Nephron (organoid): ENCODE results near the gene COL13A1.

Source experiments
- H3K27ac Mint-ChIP-seq, 3 experiments: 2 replicates each; pipeline ENCODE4 v1.8.0; 2020; ENCODE audit warnings: mixed read lengths in 3 of 3, mild to moderate bottlenecking in 2 of 3, moderate library complexity in 1 of 3
- H3K27me3 Mint-ChIP-seq: 2 replicates; pipeline ENCODE4 v1.8.0; 2021; ENCODE audit warnings: low read depth, mild to moderate bottlenecking, moderate library complexity, mixed read lengths
- H3K36me3 Mint-ChIP-seq: 2 replicates; pipeline ENCODE4 v1.8.0; 2020; ENCODE audit warnings: low read depth, mixed read lengths
- H3K4me1 Mint-ChIP-seq: 2 replicates; pipeline ENCODE4 v1.8.0; 2020; ENCODE audit warnings: mixed read lengths
- H3K4me3 Mint-ChIP-seq, 3 experiments: 2 replicates each; pipeline ENCODE4 v1.8.0; 2020; ENCODE audit warnings: mild to moderate bottlenecking in 3 of 3, mixed read lengths in 3 of 3, moderate library complexity in 2 of 3
- H3K9me3 Mint-ChIP-seq: 2 replicates; pipeline ENCODE4 v1.8.0; 2020; ENCODE audit warnings: mixed read lengths
- TF ChIP-seq, protein P1 (sequence below), 3 experiments: fragments of 200-600 bp; sonication (generic); IDR thresholded peaks; one replicate each; pipeline ENCODE4 v1.5.0; 2021; ENCODE audit warnings: antibody characterized with exemption in 3 of 3; ENCODE audit not compliant: unreplicated experiment in 3 of 3

The COL13A1 gene

DNA sequence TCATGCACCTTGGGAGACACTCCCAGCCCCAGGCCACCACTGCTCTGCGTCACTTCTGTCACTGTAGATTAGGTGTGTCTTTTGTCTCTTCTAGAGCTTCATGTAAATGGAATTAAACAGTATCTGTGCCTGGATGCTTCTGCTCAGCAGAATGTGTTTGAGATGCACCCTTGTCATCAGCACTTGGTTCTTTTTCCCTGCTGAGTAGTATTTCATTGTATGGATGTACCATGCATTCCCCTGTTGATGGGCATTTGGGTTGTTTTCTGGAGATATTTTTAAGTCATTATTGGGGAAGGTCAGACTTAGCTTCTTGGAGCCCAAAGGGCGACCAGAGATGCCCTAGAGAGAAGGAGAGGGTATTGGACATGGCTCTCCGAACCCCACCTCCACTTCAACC, 126.6 kb downstream of the COL13A1 start:
- TF ChIP-seq, protein P1, sequence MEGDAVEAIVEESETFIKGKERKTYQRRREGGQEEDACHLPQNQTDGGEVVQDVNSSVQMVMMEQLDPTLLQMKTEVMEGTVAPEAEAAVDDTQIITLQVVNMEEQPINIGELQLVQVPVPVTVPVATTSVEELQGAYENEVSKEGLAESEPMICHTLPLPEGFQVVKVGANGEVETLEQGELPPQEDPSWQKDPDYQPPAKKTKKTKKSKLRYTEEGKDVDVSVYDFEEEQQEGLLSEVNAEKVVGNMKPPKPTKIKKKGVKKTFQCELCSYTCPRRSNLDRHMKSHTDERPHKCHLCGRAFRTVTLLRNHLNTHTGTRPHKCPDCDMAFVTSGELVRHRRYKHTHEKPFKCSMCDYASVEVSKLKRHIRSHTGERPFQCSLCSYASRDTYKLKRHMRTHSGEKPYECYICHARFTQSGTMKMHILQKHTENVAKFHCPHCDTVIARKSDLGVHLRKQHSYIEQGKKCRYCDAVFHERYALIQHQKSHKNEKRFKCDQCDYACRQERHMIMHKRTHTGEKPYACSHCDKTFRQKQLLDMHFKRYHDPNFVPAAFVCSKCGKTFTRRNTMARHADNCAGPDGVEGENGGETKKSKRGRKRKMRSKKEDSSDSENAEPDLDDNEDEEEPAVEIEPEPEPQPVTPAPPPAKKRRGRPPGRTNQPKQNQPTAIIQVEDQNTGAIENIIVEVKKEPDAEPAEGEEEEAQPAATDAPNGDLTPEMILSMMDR (IDR thresholded peaks at IDR 0.05; ENCODE audit: unreplicated experiment in 3 of 3) = no peak
- Mint-ChIP-seq H3K9me3 (no peaks in the 10 kb centered on the region), H3K27ac (no peak overlapping the region), H3K36me3 (peaks cover 8% of the 10 kb centered on the region), H3K4me3 (no peak overlapping the region), H3K4me1 (no peaks in the 10 kb centered on the region), H3K27me3 (peaks cover 4% of the 10 kb centered on the region)

DNA sequence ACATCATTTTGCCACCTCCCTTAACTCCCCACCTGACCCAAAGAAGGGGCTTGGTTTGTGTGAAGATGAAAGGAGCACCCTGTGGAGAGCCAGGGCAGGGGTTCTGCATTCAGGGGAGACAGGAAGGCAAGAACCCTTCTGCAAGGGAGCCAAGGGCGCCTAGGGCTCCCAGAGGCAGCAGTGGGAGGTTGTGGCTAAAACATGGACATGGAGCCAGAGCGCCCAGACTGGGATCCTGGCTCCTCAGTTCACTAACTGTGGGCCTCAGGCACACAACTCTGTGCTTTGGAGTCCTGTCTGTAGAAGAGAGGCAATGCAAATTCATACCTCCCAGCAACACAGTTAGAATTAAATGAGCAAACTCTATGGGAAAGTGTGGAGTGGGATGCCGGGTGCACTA, 127.9 kb downstream of the COL13A1 start:
- Mint-ChIP-seq H3K27me3 (peaks cover 4% of the 10 kb centered on the region), H3K4me1 (no peaks in the 10 kb centered on the region), H3K36me3 (peaks cover 8% of the 10 kb centered on the region), H3K4me3 (no peak overlapping the region), H3K27ac (no peak overlapping the region), H3K9me3 (no peaks in the 10 kb centered on the region)
- TF ChIP-seq, protein P1 (IDR thresholded peaks at IDR 0.05; ENCODE audit: unreplicated experiment in 3 of 3) = no peak

DNA sequence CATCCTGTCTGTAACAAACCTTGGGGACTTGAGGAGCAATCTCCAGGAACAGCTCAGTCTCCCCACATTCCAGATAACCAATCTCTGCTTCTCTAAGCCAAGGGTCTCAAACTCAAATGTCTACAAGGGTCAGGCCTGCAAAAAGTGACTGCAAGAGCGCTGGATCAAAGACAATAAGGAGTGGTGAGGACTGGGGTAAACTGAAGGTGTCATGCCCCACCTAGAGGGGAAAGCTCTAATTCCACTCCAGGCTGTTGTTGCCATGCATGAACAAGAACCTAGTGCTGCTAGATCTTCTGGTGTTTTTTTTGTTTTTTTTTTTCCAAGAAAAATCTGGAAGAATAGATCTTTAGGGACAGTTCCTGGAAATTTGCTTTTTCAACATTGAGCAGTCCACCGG, 133.1 kb downstream of the COL13A1 start:
- TF ChIP-seq, protein P1 (IDR thresholded peaks at IDR 0.05; ENCODE audit: unreplicated experiment in 3 of 3) = no peak
- H3K27ac Mint-ChIP-seq = no peak overlapping the region
- no peak overlapping the region for H3K4me3 Mint-ChIP-seq
- H3K9me3 Mint-ChIP-seq = no peaks in the 10 kb centered on the region
- H3K36me3 Mint-ChIP-seq = no peaks in the 10 kb centered on the region
- H3K27me3 Mint-ChIP-seq = no peaks in the 10 kb centered on the region
- H3K4me1 Mint-ChIP-seq = no peaks in the 10 kb centered on the region

DNA sequence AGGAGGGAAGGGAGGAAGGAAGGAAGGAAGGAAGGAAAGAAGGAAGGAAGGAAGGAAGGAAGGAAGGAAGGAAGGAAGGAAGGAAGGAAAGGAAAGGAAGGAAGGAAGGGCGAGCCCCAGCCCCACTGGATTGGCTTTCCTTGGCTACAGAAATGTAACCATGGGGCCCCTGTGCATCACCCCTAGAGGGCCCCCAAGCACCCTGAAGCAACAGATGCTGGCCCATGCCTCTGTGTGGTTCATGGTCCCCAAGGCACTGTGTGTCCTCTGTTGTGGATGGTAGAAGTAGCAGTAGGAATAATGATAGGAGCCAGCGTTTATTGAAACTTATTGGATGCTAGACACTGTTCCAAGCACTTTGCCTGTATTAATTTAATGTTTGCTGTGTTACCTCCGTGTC, 134.4 kb downstream of the COL13A1 start:
- Mint-ChIP-seq H3K27me3 (no peaks in the 10 kb centered on the region), H3K27ac (no peak overlapping the region), H3K9me3 (peaks cover 4% of the 10 kb centered on the region), H3K4me1 (no peaks in the 10 kb centered on the region), H3K4me3 (no peak overlapping the region), H3K36me3 (peaks cover 5% of the 10 kb centered on the region)
- TF ChIP-seq, protein P1 (IDR thresholded peaks at IDR 0.05; ENCODE audit: unreplicated experiment in 3 of 3) = no peak

DNA sequence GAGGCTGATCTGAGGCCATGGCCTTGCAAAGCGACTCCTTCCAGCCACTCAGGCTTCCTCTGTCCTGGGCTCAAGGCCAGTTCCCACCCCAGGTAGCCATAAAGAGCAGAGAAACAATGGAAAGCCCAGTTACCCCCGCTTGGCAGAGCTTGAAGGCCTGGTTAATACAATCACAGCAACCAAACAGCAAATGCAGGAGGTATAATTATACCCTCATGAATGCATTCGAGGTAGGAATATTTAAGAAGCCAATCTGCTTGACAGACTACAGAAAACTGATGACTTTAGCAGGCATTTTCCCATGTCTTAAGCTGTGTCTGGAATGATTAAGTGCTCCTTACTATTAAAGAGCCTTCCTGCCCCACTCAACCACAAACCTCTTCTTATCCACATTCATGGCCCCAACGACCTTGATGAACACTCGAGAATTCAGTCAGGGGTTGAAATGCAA, 136.9 kb downstream of the COL13A1 start:
- H3K4me1 Mint-ChIP-seq = no peaks in the 10 kb centered on the region
- peaks cover 9% of the 10 kb centered on the region for H3K27me3 Mint-ChIP-seq
- no peak overlapping the region for H3K4me3 Mint-ChIP-seq
- peaks cover 4% of the 10 kb centered on the region for H3K9me3 Mint-ChIP-seq
- TF ChIP-seq, protein P1 (IDR thresholded peaks at IDR 0.05; ENCODE audit: unreplicated experiment in 3 of 3) = no peak
- H3K36me3 Mint-ChIP-seq = peaks cover 16% of the 10 kb centered on the region
- no peak overlapping the region for H3K27ac Mint-ChIP-seq

DNA sequence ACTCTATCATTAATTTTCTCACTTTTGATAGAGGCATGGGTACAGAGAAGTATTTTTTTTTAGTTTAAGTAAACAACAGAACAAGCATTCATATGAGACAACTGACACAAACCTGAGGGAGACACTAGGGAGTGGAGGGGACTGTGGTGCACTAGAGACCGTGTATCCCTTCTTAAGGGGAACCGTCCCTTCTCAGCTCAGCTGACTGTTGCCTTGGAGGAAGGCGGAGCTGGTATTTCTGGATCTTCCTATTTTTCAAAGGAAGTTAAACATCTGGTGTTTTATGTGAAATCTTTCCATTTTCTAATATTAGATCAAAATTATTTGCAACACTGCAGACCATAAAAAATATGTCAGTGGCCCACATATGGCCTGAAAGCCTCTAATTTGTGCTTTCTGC, 137.4 kb downstream of the COL13A1 start:
- H3K36me3 Mint-ChIP-seq = peaks cover 16% of the 10 kb centered on the region
- peaks cover 9% of the 10 kb centered on the region for H3K27me3 Mint-ChIP-seq
- H3K27ac Mint-ChIP-seq = no peak overlapping the region
- H3K9me3 Mint-ChIP-seq = peaks cover 4% of the 10 kb centered on the region
- H3K4me3 Mint-ChIP-seq = no peak overlapping the region
- TF ChIP-seq, protein P1 (IDR thresholded peaks at IDR 0.05; ENCODE audit: unreplicated experiment in 3 of 3) = no peak
- H3K4me1 Mint-ChIP-seq = no peaks in the 10 kb centered on the region
